D721Med (cell line): Measurements from ENCODE around the gene MDH1B.
"Not testable (repeated sequence)": the region's sequence is repeated elsewhere in the genome, so short reads cannot be mapped to it uniquely, and the experiment has no call there.

Experiments used
- DNase-seq: peaks from one replicate; pipeline ENCODE4 v3.0.0; 2011; ENCODE audit warnings: low spot score; ENCODE audit not compliant: insufficient read length
- FAIRE-seq: peaks from 2 replicates; lab custom pipeline; 2011; peaks lifted over from hg19 to GRCh38; lab: Jason Lieb, UNC
- CTCF ChIP-seq: IDR thresholded peaks from 2 replicates; pipeline ENCODE4 v1.5.1; 2012; ENCODE audit warnings: mild to moderate bottlenecking, control low read depth; ENCODE audit not compliant: insufficient read depth; ENCODE audit errors: missing control alignments

The MDH1B gene

GRCh38 chr2:206765242-206766056, at the start of gene MDH1B, which contains the start of gene FASTKD2:
Gene MDH1B, minus strand, starts transcription at chr2:206765328. Its CDS starts 57 bp downstream, at chr2:206765271.
Gene FASTKD2, plus strand, starts transcription at chr2:206765606. Its CDS starts 1,088 bp downstream, at chr2:206766694.
- DNase-seq: peak; percentile 44
- TF ChIP-seq CTCF: no peak
- peak; percentile 53 for FAIRE-seq

- FAIRE-seq (no peak), DNase-seq (no peak)
- no peak for TF ChIP-seq CTCF
These were observed 49.4 kb upstream of the MDH1B start for GRCh38 chr2:206814498-206814897.

GRCh38 chr2:206812471-206812870, 47.3 kb upstream of the MDH1B start:
- DNase-seq, FAIRE-seq: not testable (repeated sequence)

GRCh38 chr2:206807624-206808023, 42.5 kb upstream of the MDH1B start:
- FAIRE-seq: not testable (repeated sequence)

GRCh38 chr2:206805887-206806607, 40.9 kb upstream of the MDH1B start:
- no peak for TF ChIP-seq CTCF
- no peak for DNase-seq
- FAIRE-seq: no peak

More at GRCh38 chr2:206807624-206808023, 42.5 kb upstream of the MDH1B start:
- not testable (repeated sequence) for DNase-seq

- TF ChIP-seq CTCF: no peak
- FAIRE-seq (no peak), DNase-seq (no peak)
These were observed 39.2 kb upstream of the MDH1B start for GRCh38 chr2:206804326-206804725.

- no peak for TF ChIP-seq CTCF
- DNase-seq: no peak
- no peak for FAIRE-seq
These were observed 37.8 kb upstream of the MDH1B start for GRCh38 chr2:206802654-206803514.
